Measurements from ENCODE around the gene CAB39L. TPM values are rescaled to one million over a fixed set of nuclear protein-coding genes. Genes with fewer than 3 reads are reported as not detected.
A peak's percentile ranks its signal among the peaks of the same experiment; 100 is the strongest.

CAB39L gene
- total and polyA plus RNA-seq, 10 donors, result 1.6 to 7.5 (median 5.9) TPM

- H3K27me3 ChIP-seq (replicated peaks in 1 of 7), result no peaks in the 10 kb centered on the region
- H3K4me1 ChIP-seq, result peaks cover 0 to 38% (median 24%) of the 10 kb centered on the region in 6 donors
- TF ChIP-seq POLR2A (IDR thresholded peaks at IDR 0.05) (no peak), POLR2AphosphoS5 (IDR thresholded peaks at IDR 0.05) (no peak), CTCF (IDR thresholded peaks at IDR 0.05 in 8 of 11, conservative IDR thresholded peaks at IDR 0.05 in 3 of 11) (no peak)
- WGBS, 5 donors, result 90 to 93% (median 91%) methylated on average over 25 of the region's 25 CpGs
- no peaks in the 10 kb centered on the region for H3K9me3 ChIP-seq
- H3K27ac ChIP-seq, result peak overlapping the region in 4 of 8 donors; percentile 17 to 74 (median 70)
- peaks cover 0 to 3% (median 0%) of the 10 kb centered on the region in 6 donors for H3K36me3 ChIP-seq
- H3K4me3 ChIP-seq, result no peak overlapping the region
- DNase-seq, result no peak
- intact Hi-C loops (cut with DNase I; ENCODE audit: low total_unique reads), result loop anchor here (5.0 kb wide), 2 partner anchors 142 to 302 kb away; no protein-coding TSS in a partner anchor
Measured at GRCh38 chr13:49304763-49305700, 138.8 kb downstream of the CAB39L start.

- Histone ChIP-seq H3K36me3 (peaks cover 0 to 4% (median 0%) of the 10 kb centered on the region in 6 donors), H3K27me3 (replicated peaks in 1 of 7) (no peaks in the 10 kb centered on the region), H3K9me3 (no peaks in the 10 kb centered on the region), H3K4me3 (no peak overlapping the region), H3K4me1 (peaks cover 0 to 38% (median 24%) of the 10 kb centered on the region in 6 donors), H3K27ac (peak overlapping the region in 7 of 8 donors; percentile 17 to 74 (median 52))
- DNase-seq, result no peak
- intact Hi-C loops (cut with DNase I; ENCODE audit: low total_unique reads), result loop anchor here (5.0 kb wide), 2 partner anchors 143 to 303 kb away; no protein-coding TSS in a partner anchor
- TF ChIP-seq POLR2AphosphoS5 (IDR thresholded peaks at IDR 0.05) (no peak), POLR2A (IDR thresholded peaks at IDR 0.05) (no peak), CTCF (IDR thresholded peaks at IDR 0.05 in 8 of 11, conservative IDR thresholded peaks at IDR 0.05 in 3 of 11) (no peak)
- 90 to 99% (median 91%) methylated on average over 12 of the region's 12 CpGs for WGBS, 5 donors
Measured at GRCh38 chr13:49304356-49304755, 139.5 kb downstream of the CAB39L start.

DNA sequence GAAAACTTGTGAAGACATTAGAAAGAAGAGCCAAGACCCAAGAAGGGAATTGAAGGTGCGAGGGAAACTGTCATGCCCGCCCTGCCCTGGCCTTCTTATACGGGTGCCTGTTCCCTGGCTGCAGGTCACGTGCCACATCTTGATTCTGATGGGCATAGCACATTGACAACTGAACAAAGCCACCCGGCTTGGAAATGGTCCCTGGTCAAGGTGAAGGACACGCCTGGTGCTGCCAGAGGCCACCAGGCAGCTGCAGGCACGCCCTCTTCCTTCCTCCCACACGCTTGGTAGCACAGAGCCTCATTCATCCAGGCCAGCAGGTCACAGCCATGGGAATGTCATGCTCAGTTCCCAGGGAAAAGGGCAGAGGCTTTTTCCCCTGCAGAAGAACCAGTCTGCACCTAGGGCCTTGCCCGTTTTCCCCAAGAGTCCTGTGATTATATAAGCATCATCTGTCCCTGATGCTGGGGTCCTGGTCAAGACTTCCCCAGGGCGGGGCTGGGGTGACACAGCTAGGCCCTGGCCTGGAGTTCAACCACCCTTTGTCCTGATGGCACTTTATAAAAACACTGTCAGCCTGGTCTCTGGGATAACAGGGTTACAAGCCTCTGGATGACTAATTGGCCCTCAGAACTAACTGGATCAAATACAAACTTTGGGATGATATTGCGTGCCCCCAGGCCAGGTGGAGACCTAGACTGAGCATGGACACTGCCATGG, 140.2 kb downstream of the CAB39L start:
- peaks cover 0 to 10% (median 0%) of the 10 kb centered on the region in 6 donors for H3K36me3 ChIP-seq
- TF ChIP-seq POLR2A (IDR thresholded peaks at IDR 0.05) (no peak), POLR2AphosphoS5 (IDR thresholded peaks at IDR 0.05) (peak; percentile 84 to 89 (median 88))
- peak; percentile 85 for DNase-seq
- no peaks in the 10 kb centered on the region for H3K27me3 ChIP-seq (replicated peaks in 1 of 7)
- H3K27ac ChIP-seq, result peak overlapping the region in 7 of 8 donors; percentile 17 to 74 (median 52)
- H3K4me3 ChIP-seq, result no peak overlapping the region
- H3K4me1 ChIP-seq, result peaks cover 0 to 36% (median 24%) of the 10 kb centered on the region in 6 donors
- 48 to 68% (median 58%) methylated on average over 10 to 11 of the region's 11 CpGs for WGBS, 5 donors
- H3K9me3 ChIP-seq, result no peaks in the 10 kb centered on the region
- intact Hi-C loops (cut with DNase I; ENCODE audit: low total_unique reads), result loop anchor here (5.0 kb wide), 2 partner anchors 144 to 304 kb away; no protein-coding TSS in a partner anchor

- TF ChIP-seq CTCF (IDR thresholded peaks at IDR 0.05 in 8 of 11, conservative IDR thresholded peaks at IDR 0.05 in 3 of 11), result no peak
- peak in 1 of 3 donors; percentile 6 for TF ChIP-seq POLR2AphosphoS5 (IDR thresholded peaks at IDR 0.05)
- peaks cover 0 to 13% (median 0%) of the 10 kb centered on the region in 6 donors for H3K36me3 ChIP-seq
- intact Hi-C loops (cut with DNase I; ENCODE audit: low total_unique reads), result loop anchor here (5.0 kb wide), 2 partner anchors 144 to 304 kb away; no protein-coding TSS in a partner anchor
- no peak for DNase-seq
- 90 to 95% (median 93%) methylated on average over 9 of the region's 9 CpGs for WGBS, 5 donors
- H3K27ac ChIP-seq, result peak overlapping the region in 5 of 8 donors; percentile 1 to 74 (median 18)
- H3K27me3 ChIP-seq (replicated peaks in 1 of 7), result no peaks in the 10 kb centered on the region
- H3K4me1 ChIP-seq, result peaks cover 0 to 36% (median 24%) of the 10 kb centered on the region in 6 donors
- no peaks in the 10 kb centered on the region for H3K9me3 ChIP-seq
- no peak overlapping the region for H3K4me3 ChIP-seq
Measured at GRCh38 chr13:49302817-49303216, 141.0 kb downstream of the CAB39L start.
